DMS114 treated with DMSO at 0.1 percent for 48 hours (cell line): ENCODE measurements around the gene ID1.

Experiments used
- DNase-seq: peaks from one replicate; lab custom pipeline; 2025; ENCODE audit not compliant: unreplicated experiment; lab: John Stamatoyannopoulos, UW

Gene ID1, protein sequence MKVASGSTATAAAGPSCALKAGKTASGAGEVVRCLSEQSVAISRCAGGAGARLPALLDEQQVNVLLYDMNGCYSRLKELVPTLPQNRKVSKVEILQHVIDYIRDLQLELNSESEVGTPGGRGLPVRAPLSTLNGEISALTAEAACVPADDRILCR

DNA sequence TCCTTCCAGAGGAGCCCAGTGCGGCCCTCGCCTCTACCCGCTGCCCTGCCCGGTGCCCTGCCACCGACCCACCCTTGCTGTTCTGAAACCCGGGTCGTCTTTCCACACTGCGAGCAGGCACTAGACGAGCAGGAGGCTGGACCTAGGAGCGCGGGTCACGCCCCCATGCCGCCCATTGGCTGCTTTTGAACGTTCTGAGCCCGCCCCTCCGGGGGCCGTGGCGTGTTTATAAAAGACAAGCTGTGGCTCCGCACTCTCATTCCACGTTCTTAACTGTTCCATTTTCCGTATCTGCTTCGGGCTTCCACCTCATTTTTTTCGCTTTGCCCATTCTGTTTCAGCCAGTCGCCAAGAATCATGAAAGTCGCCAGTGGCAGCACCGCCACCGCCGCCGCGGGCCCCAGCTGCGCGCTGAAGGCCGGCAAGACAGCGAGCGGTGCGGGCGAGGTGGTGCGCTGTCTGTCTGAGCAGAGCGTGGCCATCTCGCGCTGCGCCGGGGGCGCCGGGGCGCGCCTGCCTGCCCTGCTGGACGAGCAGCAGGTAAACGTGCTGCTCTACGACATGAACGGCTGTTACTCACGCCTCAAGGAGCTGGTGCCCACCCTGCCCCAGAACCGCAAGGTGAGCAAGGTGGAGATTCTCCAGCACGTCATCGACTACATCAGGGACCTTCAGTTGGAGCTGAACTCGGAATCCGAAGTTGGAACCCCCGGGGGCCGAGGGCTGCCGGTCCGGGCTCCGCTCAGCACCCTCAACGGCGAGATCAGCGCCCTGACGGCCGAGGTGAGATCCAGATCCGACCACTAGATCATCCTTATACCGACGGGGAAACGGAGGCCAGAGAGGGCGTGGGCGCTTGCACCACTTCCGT, at the start of gene ID1:
Gene ID1, plus strand, starts transcription at position 259 of the 871 bp plus-strand sequence. Its CDS starts 99 bp downstream, at position 358.
- DNase-seq, result peak; percentile 87

DNA sequence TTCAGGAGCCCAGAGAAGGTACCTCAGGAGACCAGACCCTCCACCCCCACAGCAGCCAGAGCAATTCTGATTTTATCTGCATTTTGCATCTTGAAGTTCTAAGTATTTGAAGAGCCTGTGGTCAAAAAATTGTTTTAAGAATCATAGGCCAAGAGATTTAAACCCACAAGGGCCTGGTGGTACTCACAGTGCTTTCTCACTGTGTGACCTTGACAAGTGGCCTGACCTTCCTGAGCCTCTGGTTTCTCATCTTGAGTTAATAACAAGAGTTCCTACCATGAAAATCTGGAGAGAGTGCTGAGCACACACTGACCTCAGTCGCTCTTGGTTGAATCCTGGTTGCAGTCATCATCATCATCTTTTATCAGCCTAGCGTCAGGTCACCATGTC, 45.4 kb upstream of the ID1 start:
- no peak for DNase-seq

DNA sequence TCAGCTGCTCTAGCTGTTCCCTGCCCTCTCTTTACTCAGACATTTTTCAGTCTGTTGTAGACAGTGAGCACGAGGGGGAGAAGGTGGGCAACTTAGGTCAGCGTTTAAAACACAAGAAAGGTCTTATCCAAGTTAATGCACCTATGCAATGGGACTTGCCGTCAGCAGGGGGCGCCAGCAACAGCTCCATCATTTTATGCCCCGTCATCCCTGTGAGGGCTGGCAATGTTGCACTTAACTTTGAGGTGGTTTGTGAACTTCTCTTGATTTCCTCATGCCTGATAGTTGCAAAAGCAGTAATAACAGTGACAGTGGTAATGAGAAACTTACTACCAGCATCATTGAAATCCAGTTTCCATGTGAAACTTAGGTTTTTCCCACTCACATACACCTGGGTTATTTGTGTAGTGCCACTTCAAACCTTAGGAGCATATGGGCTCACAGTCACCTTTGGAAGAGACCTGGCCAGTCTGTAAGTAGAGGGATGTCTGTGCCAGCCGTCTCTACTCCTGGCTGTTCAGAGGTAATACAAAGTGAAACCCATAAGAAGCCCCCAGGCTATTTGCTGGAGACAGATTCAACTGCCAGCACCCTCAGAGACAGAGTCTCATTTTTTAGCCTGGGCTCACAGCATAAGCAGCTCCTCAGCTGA, 44.9 kb upstream of the ID1 start:
- DNase-seq, result peak; percentile 15

DNA sequence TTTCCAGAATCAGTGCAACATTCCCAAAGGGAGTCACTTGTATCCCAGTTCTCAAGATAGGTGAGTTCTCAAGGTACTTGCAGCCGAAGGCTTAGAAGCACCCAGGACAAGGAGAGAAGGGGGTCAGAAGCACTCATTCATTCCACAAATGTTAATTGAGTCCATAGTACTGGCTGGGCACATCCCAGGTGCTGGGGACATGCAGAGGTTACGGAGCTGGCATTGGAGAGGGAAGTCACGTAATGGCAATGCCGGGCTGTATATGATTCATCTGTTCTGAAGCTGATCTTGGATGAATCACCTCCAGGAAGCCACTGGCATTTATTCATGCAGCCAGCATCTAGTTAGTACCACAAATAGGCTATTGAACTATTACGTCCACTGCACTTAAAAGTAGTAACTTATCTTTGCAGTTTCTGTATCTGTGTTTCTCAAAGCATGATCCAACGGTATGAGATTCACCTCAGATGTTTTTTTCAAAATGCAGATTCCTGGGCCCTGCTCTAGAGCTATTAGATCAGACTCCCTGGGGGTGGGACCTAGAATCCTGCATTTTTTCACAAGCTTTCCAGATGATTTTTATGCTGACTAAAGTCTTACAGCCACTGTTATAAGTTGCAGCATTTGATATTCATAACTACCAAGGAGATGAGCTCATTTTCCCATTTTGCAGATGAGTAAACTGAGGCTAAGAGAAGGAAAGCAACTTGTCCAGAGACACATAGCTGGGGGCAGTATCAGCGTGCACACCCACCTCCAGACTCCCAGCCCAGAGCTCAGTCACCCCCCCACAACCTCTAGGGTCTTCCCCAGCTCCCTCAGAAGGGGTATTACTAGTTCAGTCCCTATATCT, 44.1 kb upstream of the ID1 start:
- DNase-seq, result no peak

DNA sequence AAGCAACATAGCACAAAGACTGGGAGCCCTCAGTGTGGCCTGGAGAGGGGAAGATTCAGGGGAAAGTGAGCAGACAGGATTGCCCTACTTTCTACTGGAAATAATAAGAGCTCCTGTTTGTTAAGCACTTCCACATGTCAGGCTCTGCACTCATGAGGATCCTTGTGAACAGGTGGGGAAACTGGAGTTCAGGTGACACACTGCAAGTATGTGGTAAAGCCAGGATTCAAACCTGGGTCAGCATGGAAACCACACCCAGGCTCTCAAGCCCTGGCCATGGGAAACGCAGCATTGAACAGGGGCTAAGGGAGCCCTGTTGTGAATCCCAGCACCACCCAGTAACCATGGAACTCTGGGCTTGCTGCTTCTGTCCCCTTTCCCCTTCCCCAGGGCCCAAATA, 42.8 kb upstream of the ID1 start:
- DNase-seq, result no peak

DNA sequence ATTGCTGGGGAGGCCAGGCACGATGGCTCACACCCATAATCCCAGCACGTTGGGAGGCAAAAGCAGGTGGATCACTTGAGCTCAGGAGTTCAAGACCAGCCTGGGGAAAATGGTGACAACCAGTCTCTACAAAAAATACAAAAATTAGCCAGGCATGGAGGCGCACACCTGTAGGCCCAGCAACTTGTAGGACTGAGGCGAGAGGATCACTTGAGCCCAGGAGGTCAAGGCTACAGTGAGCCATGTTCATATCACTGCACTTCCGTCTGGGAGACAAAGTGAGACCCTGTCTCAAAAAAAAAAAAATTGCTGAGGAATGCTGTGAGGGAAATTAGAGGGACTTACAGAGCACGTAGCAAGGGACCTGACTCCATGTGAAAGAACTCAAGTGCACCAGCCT, 40.8 kb upstream of the ID1 start:
- DNase-seq, result no peak

DNA sequence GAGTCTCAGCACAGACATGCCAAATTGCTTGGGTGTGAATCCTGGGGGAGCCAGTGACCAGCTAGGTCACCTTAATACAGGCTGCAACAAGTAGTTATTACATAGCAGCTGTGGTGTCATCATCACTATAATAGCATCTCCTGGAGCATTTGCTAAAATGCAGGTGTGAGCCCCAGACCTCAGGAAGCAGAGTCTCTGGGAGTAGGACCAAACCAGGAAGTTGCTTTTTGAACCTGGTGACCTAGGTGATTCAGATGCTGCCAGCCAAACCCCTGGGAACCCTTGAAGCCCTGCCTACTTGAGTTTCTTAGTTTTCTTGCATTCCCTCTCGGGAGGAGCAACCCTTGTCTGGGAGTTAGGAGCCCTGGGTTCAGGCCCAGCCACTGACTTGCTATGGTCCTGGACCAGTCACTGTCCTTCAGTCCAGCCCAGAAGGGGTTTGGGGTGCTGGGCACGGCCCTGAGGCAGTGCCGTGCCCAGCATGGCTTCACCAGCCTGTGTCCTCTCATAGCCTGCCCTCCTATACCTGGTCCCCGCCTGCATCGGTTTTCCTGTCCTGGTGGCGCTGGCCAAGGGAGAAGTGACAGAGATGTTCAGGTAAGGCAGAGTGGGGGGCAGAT, 39.3 kb upstream of the ID1 start:
- no peak for DNase-seq

DNA sequence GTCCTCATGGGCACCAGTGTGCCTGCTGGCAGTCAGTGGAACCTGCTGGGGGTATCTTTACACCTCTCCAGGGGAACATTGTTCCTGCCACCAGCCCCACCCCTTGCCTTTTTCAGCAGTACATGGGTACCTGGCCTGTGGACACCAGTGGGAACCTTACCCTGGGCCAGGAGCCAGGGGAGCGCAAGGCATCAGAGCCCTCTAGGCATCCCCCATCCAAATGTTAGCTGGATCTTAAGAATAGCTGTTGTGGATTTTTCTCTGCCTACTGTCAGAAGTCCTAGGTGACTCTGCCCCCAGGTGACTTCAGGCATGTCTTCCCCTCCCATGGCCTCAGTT, 38.8 kb upstream of the ID1 start:
- DNase-seq, result no peak

DNA sequence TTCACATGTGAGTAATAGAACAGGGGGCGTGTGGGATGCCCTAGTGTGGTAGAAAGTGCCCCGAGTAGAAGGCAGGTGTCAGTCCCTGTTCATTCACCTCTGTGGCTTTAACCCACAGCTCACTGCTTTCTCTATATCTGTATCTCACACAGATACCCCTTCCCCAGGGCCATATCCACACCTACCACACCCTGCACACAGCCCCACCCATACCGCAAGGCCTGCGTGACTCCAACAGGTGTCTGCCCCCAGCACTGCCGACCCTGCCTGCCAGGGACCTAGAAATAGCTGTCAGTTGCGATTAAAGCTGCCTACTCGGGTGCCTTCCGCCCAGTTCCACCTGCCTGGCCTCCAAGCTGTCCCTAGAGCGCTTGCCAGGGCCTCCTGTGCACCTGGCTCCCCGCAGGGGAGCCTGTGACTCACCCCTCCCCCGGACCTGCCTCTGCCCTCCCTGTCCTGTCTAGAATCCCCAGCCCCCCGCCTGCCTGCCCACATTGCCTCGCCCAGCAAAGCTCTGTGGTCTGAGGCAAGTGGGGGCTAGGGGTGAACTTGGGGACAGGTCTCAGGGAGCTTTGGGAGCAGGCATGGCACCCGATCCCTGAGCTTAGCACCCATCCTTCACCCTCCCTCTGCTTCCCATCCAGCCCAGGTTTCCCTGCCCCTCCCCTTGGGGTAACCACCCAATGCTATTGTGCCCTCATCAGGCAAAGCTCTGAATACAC, 38.3 kb upstream of the ID1 start:
- DNase-seq, result no peak

DNA sequence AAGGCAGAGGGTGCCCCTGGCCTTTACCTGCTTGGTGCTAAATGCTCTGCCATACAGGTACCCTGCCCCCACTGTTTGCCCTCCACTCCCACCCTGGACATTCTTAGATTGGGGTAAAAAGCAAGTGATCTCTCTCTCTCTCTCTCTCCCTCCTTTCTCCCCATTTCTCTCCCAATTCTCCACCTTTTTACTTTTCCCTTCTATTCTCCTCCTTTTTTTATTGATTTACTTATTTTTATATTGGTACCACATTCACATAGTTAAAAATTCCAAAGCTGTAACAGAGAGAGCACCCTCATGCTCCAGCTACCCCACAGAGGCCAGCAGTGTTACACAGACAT, 37.7 kb upstream of the ID1 start:
- no peak for DNase-seq

DNA sequence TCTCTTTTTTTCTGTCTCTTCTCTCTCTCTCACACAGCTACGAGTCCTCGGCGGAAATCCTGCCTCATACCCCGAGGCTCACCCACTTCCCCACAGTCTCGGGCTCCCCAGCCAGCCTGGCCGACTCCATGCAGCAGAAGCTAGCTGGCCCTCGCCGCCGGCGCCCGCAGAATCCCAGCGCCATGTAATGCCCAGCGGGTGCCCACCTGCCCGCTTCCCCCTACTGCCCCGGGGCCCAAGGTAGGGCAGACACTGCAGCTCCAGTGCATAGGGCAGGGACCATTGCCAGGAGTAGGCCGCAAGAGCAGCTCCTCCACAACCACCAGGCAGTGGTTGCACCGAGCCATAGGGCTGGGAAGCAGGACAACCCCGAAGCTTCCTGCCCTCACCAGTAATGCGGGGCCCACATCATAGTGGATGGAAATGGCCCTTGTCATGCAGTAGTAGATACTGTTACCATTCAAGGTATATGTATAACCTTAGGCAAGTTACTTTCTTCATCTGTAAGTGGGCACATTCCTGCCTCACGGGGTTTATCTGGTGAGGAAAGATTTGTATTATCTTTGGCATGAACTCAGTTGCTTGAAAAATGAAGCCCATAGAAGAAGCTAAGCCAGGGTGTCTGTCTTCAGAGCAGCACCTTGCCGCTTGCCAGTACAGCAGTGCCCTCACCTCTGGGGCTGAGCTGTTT, 36.9 kb upstream of the ID1 start:
- no peak for DNase-seq

DNA sequence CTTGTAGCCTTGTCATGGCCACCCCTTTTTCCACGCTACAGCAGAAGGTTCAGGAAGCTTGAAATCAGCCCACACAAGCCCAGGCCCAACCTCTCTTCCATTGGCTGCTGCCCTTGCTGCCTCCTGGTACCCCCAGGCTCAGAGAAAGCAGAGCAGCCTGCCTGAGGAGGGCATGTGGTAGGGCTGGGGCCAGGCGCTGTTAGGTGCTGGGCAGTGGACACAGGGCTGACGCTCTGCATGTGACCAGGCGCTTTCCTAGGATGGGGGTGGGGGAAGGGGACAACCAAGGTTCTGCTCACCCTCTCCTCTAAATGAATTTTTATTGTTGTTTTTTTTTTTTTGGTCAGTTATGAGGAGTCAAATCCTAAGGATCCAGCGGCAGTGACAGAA, 36.3 kb upstream of the ID1 start:
- no peak for DNase-seq

DNA sequence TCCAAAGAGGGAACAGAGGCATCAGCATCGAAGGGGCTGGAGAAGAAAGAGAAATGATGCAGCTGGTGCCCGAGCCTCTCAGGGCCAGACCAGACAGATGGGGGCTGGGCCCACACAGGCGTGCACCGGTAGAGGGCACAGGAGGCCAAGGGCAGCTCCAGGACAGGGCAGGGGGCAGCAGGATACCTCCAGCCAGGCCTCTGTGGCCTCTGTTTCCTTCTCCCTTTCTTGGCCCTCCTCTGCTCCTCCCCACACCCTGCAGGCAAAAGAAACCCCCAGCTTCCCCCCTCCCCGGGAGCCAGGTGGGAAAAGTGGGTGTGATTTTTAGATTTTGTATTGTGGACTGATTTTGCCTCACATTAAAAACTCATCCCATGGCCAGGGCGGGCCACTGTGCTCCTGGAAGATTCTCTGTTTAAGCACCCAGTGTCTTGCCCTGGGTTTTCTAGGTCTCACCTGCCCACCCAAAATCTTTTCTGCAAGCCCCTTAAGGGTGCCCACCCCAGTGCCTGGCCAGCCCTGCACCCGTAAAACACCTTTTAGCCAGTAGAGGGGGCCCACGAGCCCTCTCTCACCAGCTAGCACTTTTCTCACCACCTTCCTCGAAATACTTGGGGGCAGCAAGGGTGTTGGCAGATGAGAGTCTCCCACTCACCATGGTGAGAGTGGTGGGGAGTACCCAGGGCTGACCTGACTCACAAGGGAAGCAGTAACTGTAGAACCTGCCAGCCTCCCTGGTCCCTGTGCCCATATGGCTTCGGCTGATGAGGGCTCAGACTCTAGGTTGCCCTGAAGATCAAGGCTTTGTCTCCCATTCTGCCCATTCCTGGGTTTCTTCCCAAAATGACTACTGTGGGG, 35.7 kb upstream of the ID1 start:
- peak; percentile 17 for DNase-seq

DNA sequence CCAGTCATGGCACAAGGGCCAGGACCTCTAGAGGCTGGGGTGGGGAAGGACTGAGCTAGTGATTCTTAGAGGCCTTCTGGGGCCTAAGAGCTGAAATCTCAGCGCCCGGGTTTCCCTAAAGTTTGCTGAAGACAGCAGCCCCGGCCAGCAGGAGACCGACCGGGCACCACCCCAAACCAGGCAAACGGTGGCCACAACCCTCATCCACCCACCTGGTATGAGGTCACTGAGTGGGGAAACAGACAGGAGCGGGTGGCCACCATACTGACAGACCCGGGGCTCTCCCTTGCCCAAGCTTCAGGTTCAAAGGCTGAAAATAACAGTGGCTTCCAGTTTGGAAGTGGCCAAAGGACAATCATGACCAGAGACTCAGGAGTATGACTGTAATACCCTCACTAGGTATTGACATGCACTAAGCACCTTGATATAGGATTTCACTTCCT, 35.0 kb upstream of the ID1 start:
- DNase-seq, result no peak

DNA sequence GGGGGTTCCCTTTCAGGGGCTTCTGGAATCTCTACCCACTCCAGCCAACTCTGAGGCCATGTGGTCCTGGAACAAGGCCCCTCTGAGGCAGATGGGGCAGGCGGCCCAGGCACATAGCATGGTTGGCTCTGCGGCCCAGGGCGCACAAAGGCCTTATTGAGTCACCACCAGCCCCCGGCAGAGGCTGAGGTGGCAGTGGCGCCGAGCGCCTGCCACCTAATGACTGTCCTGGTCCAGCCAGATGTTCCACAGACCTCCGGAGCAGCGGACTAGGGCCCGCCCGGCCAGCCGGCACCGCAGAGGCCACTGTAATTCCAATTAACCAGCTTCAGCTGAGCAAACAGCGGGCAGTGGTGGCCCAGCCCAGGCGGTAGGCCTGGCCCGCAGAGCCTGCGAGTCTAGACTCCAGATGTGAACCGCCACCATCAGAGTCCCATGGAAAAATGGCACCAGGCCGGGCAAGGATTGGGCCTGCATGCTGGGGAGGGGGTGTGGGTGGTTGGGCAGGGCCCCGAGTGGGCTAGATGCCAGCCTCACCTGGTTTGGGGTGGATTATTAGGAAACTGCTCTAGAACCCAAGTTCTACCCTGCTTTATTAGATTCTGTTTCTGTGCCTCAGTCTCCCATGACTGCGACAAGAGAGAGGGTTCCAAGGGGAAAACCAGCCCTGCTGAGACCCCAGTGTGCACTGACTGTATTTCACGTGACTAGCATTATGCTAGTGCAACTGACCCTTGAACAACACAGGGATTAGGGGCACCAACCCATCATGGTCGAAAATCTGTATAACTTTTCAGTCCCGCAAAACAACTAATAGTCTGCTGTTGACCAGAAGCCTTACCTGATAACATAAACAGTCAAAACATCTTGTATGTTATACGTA, 34.1 kb upstream of the ID1 start:
- no peak for DNase-seq

DNA sequence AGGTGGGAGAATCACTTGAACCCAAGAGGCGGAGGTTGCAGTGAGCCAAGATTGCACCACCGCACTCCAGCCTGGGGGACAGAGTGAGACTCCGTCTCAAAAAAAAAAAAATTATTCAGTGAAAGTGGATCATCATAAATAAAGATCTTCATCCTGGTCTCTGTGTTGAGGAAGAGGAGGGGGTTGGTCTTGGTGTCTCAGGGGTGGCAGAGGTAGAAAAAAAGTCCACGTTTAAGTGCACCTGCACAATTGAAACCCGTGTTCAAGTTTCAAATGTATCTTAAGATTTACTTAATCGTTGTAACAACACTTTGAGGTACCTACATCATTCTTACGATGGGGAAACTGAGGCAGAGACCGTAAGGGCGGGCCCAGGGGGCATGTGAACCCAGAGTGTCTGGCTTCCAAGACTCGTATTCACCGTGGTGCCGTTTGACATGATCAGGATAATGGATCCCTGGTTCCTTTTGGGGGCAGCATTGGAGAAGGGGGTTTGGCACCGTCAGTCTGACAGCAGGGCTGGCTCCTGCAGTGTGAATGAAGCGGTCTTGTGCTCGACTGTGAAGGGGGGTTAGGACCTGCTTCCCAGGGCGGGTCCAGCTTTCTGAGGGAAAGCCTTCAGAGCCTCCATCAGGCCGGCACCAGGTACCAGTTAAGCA, 32.9 kb upstream of the ID1 start:
- DNase-seq, result no peak
